B cell (primary cell): ENCODE results near the gene TOX2. TPM values are rescaled to one million over a fixed set of nuclear protein-coding genes. Genes with fewer than 3 reads are reported as not detected.

Experiments used
- ATAC-seq: fragments of 200-7000 bp; cut with Tn5 transposase; one replicate; pipeline ENCODE4 v1.10.0; 2021; ENCODE audit warnings: low read depth, mild to moderate bottlenecking, moderate number of reproducible peaks, moderate library complexity
- CTCF ChIA-PET: fragments of 350-600 bp; sonication (Branson Sonifier 250); formaldehyde crosslinking; loops from one replicate; lab custom pipeline; 2021; ENCODE audit warnings: antibody characterized with exemption, inconsistent platforms; lab: Charles Lee
- POLR2A ChIA-PET: fragments of 350-600 bp; sonication (Branson Sonifier 250); formaldehyde crosslinking; loops from one replicate; lab custom pipeline; 2021; ENCODE audit warnings: antibody characterized with exemption; lab: Charles Lee
- DNase-seq: peaks from one replicate; pipeline ENCODE4 v3.0.0; 2013
- H2AFZ ChIP-seq: 2 replicates; pipeline ENCODE4 v1.6.1; 2012; ENCODE audit warnings: mild to moderate bottlenecking, low read depth, low read length; ENCODE audit not compliant: insufficient read depth, poor library complexity, severe bottlenecking
- H3K27ac ChIP-seq, 2 donors: 1 replicate in 1 of 2; 2 replicates in 1 of 2; pipeline ENCODE4 v1.5.1; 2012 to 2013; ENCODE audit warnings: low read length in 2 of 2, mild to moderate bottlenecking in 2 of 2, moderate library complexity in 1 of 2
- H3K27me3 ChIP-seq, 4 experiments: fragments of 200-600 bp in 1 of 4; sonication (generic) in 1 of 4; replicated peaks in 1 of 4; 1 replicate in 2 of 4; 2 replicates in 2 of 4; pipeline versions ENCODE4 v1.6.1 to v1.7.0; 2013 to 2016; ENCODE audit warnings: low read length in 3 of 4, mild to moderate bottlenecking in 2 of 4, mixed read lengths in 1 of 4, moderate library complexity in 1 of 4; ENCODE audit not compliant: insufficient read depth in 4 of 4, control insufficient read depth in 3 of 4; ENCODE audit errors: control extremely low read depth in 1 of 4
- H3K36me3 ChIP-seq, 2 experiments: replicated peaks in 1 of 2; 1 replicate in 1 of 2; 2 replicates in 1 of 2; pipeline versions ENCODE4 v1.6.1 to v1.7.1; 2013; ENCODE audit warnings: low read length in 1 of 2; ENCODE audit not compliant: insufficient read depth in 2 of 2, control insufficient read depth in 1 of 2; ENCODE audit errors: control extremely low read depth in 1 of 2, extremely low read depth in 1 of 2
- H3K4me1 ChIP-seq, 2 donors: fragments of 200-600 bp in 1 of 2; sonication (generic) in 1 of 2; 1 replicate in 1 of 2; 2 replicates in 1 of 2; pipeline versions ENCODE4 v1.5.1 to v1.6.1; 2013 to 2017; ENCODE audit warnings: low read length in 2 of 2; ENCODE audit not compliant: control insufficient read depth in 2 of 2, insufficient read depth in 2 of 2
- H3K4me2 ChIP-seq: replicated peaks from 2 replicates; pipeline ENCODE3; 2012; ENCODE audit warnings: mild to moderate bottlenecking, low read depth, low read length; ENCODE audit not compliant: poor library complexity, severe bottlenecking
- H3K4me3 ChIP-seq, 5 experiments: fragments of 200-600 bp in 1 of 5; sonication (generic) in 1 of 5; 1 replicate in 3 of 5; 2 replicates in 2 of 5; pipeline versions ENCODE4 v1.5.1 to v1.7.0; 2011 to 2016; ENCODE audit warnings: low read length in 4 of 5, mild to moderate bottlenecking in 4 of 5, low read depth in 2 of 5, control low read depth in 1 of 5, moderate library complexity in 1 of 5; ENCODE audit not compliant: insufficient read depth in 1 of 5; ENCODE audit errors: control extremely low read depth in 1 of 5, extremely low read depth in 1 of 5
- H3K79me2 ChIP-seq: fragments of 200-600 bp; sonication (generic); one replicate; pipeline ENCODE4 v1.6.0; 2016; ENCODE audit warnings: low read length; ENCODE audit not compliant: control insufficient read depth, insufficient read depth
- H3K9ac ChIP-seq: fragments of 200-600 bp; sonication (generic); 2 replicates; pipeline ENCODE4 v1.6.1; 2017; ENCODE audit warnings: mild to moderate bottlenecking, low read length, moderate library complexity
- H3K9me3 ChIP-seq, 3 donors: one replicate each; pipeline versions ENCODE4 v1.6.1 to v1.7.1; 2013; ENCODE audit warnings: low read length in 2 of 3; ENCODE audit not compliant: control insufficient read depth in 2 of 3, insufficient read depth in 1 of 3; ENCODE audit errors: control extremely low read depth in 1 of 3
- H4K20me1 ChIP-seq: 2 replicates; pipeline ENCODE4 v1.6.0; 2012; ENCODE audit warnings: mild to moderate bottlenecking, low read length; ENCODE audit not compliant: insufficient read depth, control insufficient read depth, poor library complexity, severe bottlenecking
- H3K27ac Mint-ChIP-seq: one replicate; pipeline ENCODE4 v1.8.0; 2021; ENCODE audit warnings: mixed read lengths
- H3K27me3 Mint-ChIP-seq: one replicate; pipeline ENCODE4 v1.8.0; 2021; ENCODE audit warnings: mixed read lengths
- H3K4me1 Mint-ChIP-seq: one replicate; pipeline ENCODE4 v1.8.0; 2021; ENCODE audit warnings: mixed read lengths
- H3K4me3 Mint-ChIP-seq: one replicate; pipeline ENCODE4 v1.8.0; 2021; ENCODE audit warnings: mixed read lengths
- H3K9me3 Mint-ChIP-seq: one replicate; pipeline ENCODE4 v1.8.0; 2022; ENCODE audit warnings: mixed read lengths; ENCODE audit not compliant: insufficient read depth
- CTCF ChIP-seq: fragments of 200-600 bp; IDR thresholded peaks from one replicate; pipeline ENCODE4 v1.8.0; 2022; ENCODE audit warnings: antibody characterized with exemption, mild to moderate bottlenecking
- EZH2 ChIP-seq: IDR thresholded peaks from 2 replicates; pipeline ENCODE4 v1.6.1; 2012; ENCODE audit warnings: borderline replicate concordance, low read depth, mild to moderate bottlenecking, moderate library complexity, low read length; ENCODE audit not compliant: insufficient read depth, poor library complexity, severe bottlenecking
- WGBS: methylation state at CpG from one replicate; pipeline ENCODE4 v1.1.5; 2013; ENCODE audit warnings: missing lambda C conversion rate; ENCODE audit not compliant: insufficient coverage; 5-methylcytosine and 5-hydroxymethylcytosine counted together
- intact Hi-C: fragments of 100-400 bp; cut with micrococcal nuclease; formaldehyde crosslinking; loops from one replicate; pipeline ENCODE4 v1.10.0; 2022
- polyA plus RNA-seq: library from polyadenylated mRNA; depleted of rRNA; stranded (reverse); fragments of >200 nt; gene quantifications from 2 replicates; pipeline ENCODE4 v1.2.3, GENCODE V29; 2012
- total RNA-seq, 2 donors: library from RNA; stranded (reverse); fragments of 120-200 nt in 1 of 2; gene quantifications; 1 replicate in 1 of 2; 2 replicates in 1 of 2; pipeline versions ENCODE4 v1.2.3 to v1.2.4, GENCODE V29; 2013 to 2022

TOX2 gene
- total and polyA plus RNA-seq, 2 donors (not counting 1 experiment from before 2014, with no cell fraction given), result 1.2 to 4.1 TPM

DNA sequence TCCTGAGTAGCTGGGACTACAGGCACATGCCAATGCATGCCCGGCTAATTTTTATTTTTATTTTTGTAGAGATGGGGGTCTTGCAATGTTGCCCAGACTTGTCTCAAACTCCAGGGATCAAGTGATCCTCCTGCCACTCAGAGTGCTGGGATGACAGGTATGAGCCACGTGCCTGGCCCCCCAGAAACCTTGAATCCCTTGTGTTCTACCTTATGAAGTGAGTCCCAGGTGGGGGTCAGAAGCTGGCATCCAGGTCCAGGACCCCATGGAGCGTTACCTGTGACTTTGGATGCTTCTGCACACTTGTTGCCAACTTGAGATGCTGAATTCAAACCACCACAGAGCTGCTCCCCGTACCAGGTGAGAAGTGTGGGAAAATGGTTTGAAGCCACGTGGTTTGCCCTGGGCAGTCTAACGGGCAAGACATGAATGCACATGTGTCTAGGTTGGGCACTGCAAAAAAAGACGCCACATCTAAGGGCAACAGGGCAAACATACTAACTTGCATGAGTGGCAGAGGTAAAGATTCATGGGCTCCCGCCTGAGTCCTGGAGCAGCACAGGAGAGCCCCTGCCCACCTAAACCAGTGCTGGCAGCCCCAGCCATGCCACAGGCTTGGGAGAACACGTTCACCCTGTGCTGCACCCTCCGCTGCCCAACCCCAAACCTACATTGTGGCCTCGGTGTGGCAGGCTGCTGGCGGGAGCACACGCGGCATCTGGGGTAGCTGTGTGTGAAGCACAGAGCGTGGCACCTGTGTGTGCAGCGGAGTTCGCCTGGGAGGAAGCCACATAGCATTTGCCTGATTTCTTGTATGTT lies 171.2 kb downstream of the TOX2 start:
- H3K79me2 ChIP-seq, result no peaks in the 10 kb centered on the region
- peaks cover 8% of the 10 kb centered on the region for H3K27me3 Mint-ChIP-seq
- H3K27ac ChIP-seq, result no peak overlapping the region
- no peak overlapping the region for H3K9ac ChIP-seq
- no peaks in the 10 kb centered on the region for H4K20me1 ChIP-seq
- TF ChIP-seq CTCF (no peak), EZH2 (no peak)
- 84% methylated on average over 15 of the region's 17 CpGs for whole genome bisulfite sequencing
- H3K4me1 ChIP-seq, result no peaks in the 10 kb centered on the region
- no peaks in the 10 kb centered on the region for H3K4me1 Mint-ChIP-seq
- H3K9me3 ChIP-seq, result peaks cover 0 to 4% (median 0%) of the 10 kb centered on the region in 3 donors
- H3K4me2 ChIP-seq, result no peak overlapping the region
- no peak for ATAC-seq
- intact Hi-C loops, result no loop called here
- peaks cover 0 to 4% (median 2%) of the 10 kb centered on the region in 4 experiments for H3K27me3 ChIP-seq
- H3K4me3 ChIP-seq, result no peak overlapping the region
- no peak overlapping the region for H3K4me3 Mint-ChIP-seq
- no peaks in the 10 kb centered on the region for H3K9me3 Mint-ChIP-seq
- H3K36me3 ChIP-seq, result no peaks in the 10 kb centered on the region
- no peak overlapping the region for H3K27ac Mint-ChIP-seq
- ChIA-PET CTCF (no interaction called here), POLR2A (interaction anchor here (0.8 kb wide), 1 partner anchor 647 kb away, joined by 6 read pairs; no protein-coding TSS in a partner anchor)
- DNase-seq, result no peak
- H2AFZ ChIP-seq, result no peak overlapping the region
